Naive thymus-derived CD4-positive, alpha-beta T cell (primary cell): ENCODE results near the gene SLC49A4. TPM values are rescaled to one million over a fixed set of nuclear protein-coding genes. Genes with fewer than 3 reads are reported as not detected.

ENCODE experiments used
- ATAC-seq: fragments of 150-1000 bp; cut with Tn5 transposase; 2 replicates; pipeline ENCODE4 v1.10.0; 2021; ENCODE audit warnings: mild to moderate bottlenecking, moderate library complexity
- CTCF ChIA-PET: fragments of 350-600 bp; sonication (Branson Sonifier 250); formaldehyde crosslinking; loops from one replicate; lab custom pipeline; 2021; ENCODE audit warnings: antibody characterized with exemption; lab: Charles Lee
- POLR2A ChIA-PET: fragments of 350-600 bp; sonication (Branson Sonifier 250); formaldehyde crosslinking; loops from one replicate; lab custom pipeline; 2021; ENCODE audit warnings: antibody characterized with exemption, inconsistent platforms; lab: Charles Lee
- DNase-seq, 9 donors: peaks; one replicate each; pipeline versions ENCODE4 v3.0.0 to v3.0.0-alpha.2; 2020 to 2022; ENCODE audit warnings: mixed read lengths in 1 of 9
- H3K27ac ChIP-seq: one replicate; pipeline ENCODE4 v1.7.0; 2013; ENCODE audit warnings: mild to moderate bottlenecking, low read depth, low read length, moderate library complexity
- H3K27me3 ChIP-seq, 2 donors: one replicate each; pipeline ENCODE4 v1.7.0; 2013; ENCODE audit warnings: low read length in 2 of 2, mild to moderate bottlenecking in 2 of 2, moderate library complexity in 2 of 2; ENCODE audit not compliant: control insufficient read depth in 2 of 2, insufficient read depth in 2 of 2
- H3K36me3 ChIP-seq, 3 experiments: 1 replicate in 2 of 3; 2 replicates in 1 of 3; pipeline ENCODE4 v1.7.0; 2013; ENCODE audit warnings: low read length in 3 of 3, mild to moderate bottlenecking in 3 of 3, moderate library complexity in 1 of 3; ENCODE audit not compliant: insufficient read depth in 3 of 3, control insufficient read depth in 2 of 3
- H3K4me1 ChIP-seq, 2 donors: one replicate each; pipeline ENCODE4 v1.7.0; 2013; ENCODE audit warnings: low read length in 2 of 2, mild to moderate bottlenecking in 2 of 2, moderate library complexity in 1 of 2; ENCODE audit not compliant: control insufficient read depth in 2 of 2, insufficient read depth in 2 of 2
- H3K4me3 ChIP-seq: 2 replicates; pipeline ENCODE4 v1.7.0; 2013; ENCODE audit warnings: mild to moderate bottlenecking, low read length
- H3K9me3 ChIP-seq, 3 experiments: 1 replicate in 2 of 3; 2 replicates in 1 of 3; pipeline ENCODE4 v1.7.0; 2013; ENCODE audit warnings: low read length in 3 of 3; ENCODE audit not compliant: control insufficient read depth in 2 of 3
- H3K27ac Mint-ChIP-seq, 9 donors: one replicate each; pipeline ENCODE4 v1.8.0; 2020 to 2022; ENCODE audit warnings: mixed read lengths in 9 of 9, mild to moderate bottlenecking in 8 of 9, moderate library complexity in 5 of 9, inconsistent platforms in 2 of 9
- H3K27me3 Mint-ChIP-seq, 5 donors: one replicate each; pipeline ENCODE4 v1.8.0; 2021 to 2022; ENCODE audit warnings: mixed read lengths in 5 of 5, mild to moderate bottlenecking in 1 of 5
- H3K36me3 Mint-ChIP-seq, 5 donors: one replicate each; pipeline ENCODE4 v1.8.0; 2020 to 2022; ENCODE audit warnings: mixed read lengths in 5 of 5, mild to moderate bottlenecking in 3 of 5, inconsistent platforms in 1 of 5
- H3K4me1 Mint-ChIP-seq, 7 donors: one replicate each; pipeline ENCODE4 v1.8.0; 2020 to 2022; ENCODE audit warnings: mixed read lengths in 7 of 7, mild to moderate bottlenecking in 3 of 7, inconsistent platforms in 1 of 7
- H3K4me3 Mint-ChIP-seq, 10 donors: one replicate each; pipeline ENCODE4 v1.8.0; 2020 to 2022; ENCODE audit warnings: mild to moderate bottlenecking in 10 of 10, mixed read lengths in 10 of 10, moderate library complexity in 6 of 10, inconsistent platforms in 2 of 10
- H3K9me3 Mint-ChIP-seq, 11 donors: one replicate each; pipeline ENCODE4 v1.8.0; 2020 to 2022; ENCODE audit warnings: mixed read lengths in 11 of 11, mild to moderate bottlenecking in 4 of 11, inconsistent platforms in 1 of 11, moderate library complexity in 1 of 11
- intact Hi-C, 2 donors: fragments of 100-400 bp; cut with micrococcal nuclease; formaldehyde crosslinking; loops; one replicate each; pipeline ENCODE4 v1.15.1; 2023
- polyA plus RNA-seq, 2 donors: library from polyadenylated mRNA; unstranded; fragments of 300-500 nt; fragmentation: Illumina TruSeq; gene quantifications; one replicate each; pipeline ENCODE4 v1.2.3, GENCODE V29; 2021
- total RNA-seq, 6 experiments: library from RNA in 5 of 6; stranded (reverse) in 5 of 6; gene quantifications; 1 replicate in 5 of 6; 2 replicates in 1 of 6; pipeline ENCODE4 v1.2.3 and lab custom pipeline; 2021 to 2026

The SLC49A4 gene
- total and polyA plus RNA-seq, 7 experiments from 2014 or later, result 1.9 to 12.9 (median 8.4) TPM

DNA sequence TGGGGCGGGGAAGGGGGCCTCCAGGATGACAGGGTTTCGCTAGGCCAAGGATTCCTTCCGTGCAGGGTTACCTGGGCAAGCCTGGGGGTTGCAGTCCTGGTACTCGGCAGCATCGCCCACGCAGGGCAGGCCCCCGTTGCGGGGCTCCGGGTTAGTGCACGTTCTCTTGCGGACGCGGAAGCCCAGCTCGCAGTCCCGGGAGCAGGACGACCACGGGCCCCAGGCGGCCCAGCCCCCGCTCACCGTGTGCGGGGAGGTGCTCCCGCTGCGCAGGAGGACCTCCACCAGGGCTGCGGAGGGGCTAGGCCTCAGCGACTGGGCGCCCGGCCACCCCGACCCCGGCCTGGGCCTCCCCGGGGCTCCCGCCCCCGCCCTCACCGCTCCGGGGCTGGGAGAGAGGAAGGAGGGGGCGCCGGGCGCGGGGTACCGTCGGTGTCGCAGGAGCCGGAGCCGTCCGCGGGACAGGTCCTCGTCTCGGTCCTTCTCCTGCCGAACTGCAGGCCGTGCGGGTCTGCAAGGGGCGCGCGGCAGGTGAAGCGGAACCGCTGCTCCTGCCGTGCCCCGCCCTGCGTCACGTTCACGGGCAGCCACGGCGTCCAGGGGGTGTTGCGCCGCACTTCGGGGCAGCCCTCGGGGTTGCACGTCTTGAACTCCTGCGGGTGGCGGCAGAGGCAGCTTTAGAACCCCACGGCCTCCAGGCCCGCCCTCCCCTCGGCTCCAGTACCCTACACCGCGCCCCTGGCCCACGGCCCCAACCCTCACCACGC lies 118.1 kb downstream of the SLC49A4 start:
- intact Hi-C loops, result no loop called here
- no peaks in the 10 kb centered on the region for H3K36me3 Mint-ChIP-seq
- ATAC-seq (no peak), DNase-seq (no peak)
- Histone ChIP-seq H3K27ac (no peak overlapping the region), H3K27me3 (no peaks in the 10 kb centered on the region), H3K4me1 (no peaks in the 10 kb centered on the region), H3K9me3 (no peaks in the 10 kb centered on the region), H3K36me3 (no peaks in the 10 kb centered on the region), H3K4me3 (no peak overlapping the region)
- no peak overlapping the region for H3K27ac Mint-ChIP-seq
- ChIA-PET CTCF (no interaction called here), POLR2A (no interaction called here)
- peak overlapping the region in 3 of 10 donors; percentile 21 to 47 (median 25) for H3K4me3 Mint-ChIP-seq
- H3K4me1 Mint-ChIP-seq, result peaks cover 4 to 15% (median 8%) of the 10 kb centered on the region in 7 donors
- peaks cover 19 to 42% (median 28%) of the 10 kb centered on the region in 5 donors for H3K27me3 Mint-ChIP-seq
- H3K9me3 Mint-ChIP-seq, result peaks cover 0 to 2% (median 0%) of the 10 kb centered on the region in 11 donors

DNA sequence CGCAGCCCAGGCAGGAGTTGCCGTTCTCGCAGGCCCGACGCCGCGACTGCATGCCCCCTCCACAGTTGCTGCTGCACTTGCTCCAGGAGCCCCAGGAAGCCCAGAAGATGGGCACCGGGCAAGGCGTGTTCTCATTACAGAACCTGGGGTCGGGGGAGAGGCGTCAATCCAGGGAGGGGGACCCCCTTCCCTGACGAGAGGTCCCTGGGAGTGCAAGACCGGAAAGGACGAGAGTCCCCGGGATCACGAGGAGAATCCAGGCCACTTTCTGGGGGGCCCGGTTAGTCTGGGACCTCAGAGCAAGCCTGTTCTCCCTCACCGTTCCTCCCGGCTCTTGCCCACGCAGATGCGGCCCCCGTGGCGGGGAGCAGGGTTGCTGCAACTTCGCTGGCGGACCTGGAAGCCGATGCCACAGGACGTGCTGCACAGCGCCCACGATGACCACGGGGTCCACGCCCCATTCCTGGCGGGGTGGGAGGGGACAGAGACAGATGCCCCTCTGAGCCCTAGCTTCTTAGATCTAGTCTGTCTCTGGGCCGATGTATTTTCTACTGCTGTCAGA lies 118.8 kb downstream of the SLC49A4 start:
- Histone ChIP-seq H3K36me3 (no peaks in the 10 kb centered on the region), H3K4me3 (no peak overlapping the region), H3K4me1 (no peaks in the 10 kb centered on the region), H3K27ac (no peak overlapping the region), H3K9me3 (no peaks in the 10 kb centered on the region), H3K27me3 (no peaks in the 10 kb centered on the region)
- DNase-seq (no peak), ATAC-seq (no peak)
- intact Hi-C loops, result no loop called here
- H3K4me3 Mint-ChIP-seq, result peak overlapping the region in 1 of 10 donors; percentile 37
- H3K27ac Mint-ChIP-seq, result no peak overlapping the region
- H3K4me1 Mint-ChIP-seq, result peaks cover 4 to 15% (median 8%) of the 10 kb centered on the region in 7 donors
- H3K27me3 Mint-ChIP-seq, result peaks cover 17 to 40% (median 25%) of the 10 kb centered on the region in 5 donors
- H3K36me3 Mint-ChIP-seq, result no peaks in the 10 kb centered on the region
- H3K9me3 Mint-ChIP-seq, result peaks cover 0 to 2% (median 0%) of the 10 kb centered on the region in 11 donors
- CTCF ChIA-PET, result no interaction called here
- POLR2A ChIA-PET, result no interaction called here

DNA sequence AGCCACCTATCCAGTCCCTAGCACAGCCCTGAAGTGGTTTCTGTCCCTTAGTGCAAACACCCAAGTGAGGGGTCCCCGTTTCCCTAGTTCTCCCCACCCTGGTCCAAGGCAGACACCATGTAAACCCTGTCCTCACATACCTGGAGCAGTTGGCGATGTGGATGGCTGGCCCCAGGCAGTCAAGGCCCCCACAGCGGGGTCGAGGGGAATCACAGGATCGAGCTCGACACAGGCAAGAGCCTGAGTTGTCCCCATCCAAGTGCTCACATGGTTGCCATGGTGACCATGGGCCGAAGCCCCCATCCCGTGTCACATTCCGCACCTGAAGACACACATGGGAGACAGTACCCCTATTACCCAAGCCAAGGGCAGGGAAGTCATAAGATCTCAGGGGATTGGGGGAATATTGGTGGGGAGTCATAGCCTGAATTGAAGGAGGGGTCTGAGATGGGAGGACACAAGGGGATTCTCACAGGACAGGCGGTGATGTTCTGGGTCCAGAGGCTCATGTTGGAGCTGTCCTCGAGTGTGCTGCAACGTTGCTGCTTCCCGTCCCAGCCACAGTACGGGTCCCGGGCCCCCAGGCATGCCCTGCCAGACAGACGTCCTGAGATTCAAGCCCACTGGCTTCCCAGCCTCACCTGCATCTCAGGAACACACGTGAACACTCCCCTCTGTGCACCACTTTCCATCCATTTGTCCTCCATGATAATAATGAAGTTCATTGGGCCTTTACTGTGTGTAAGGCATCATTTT lies 120.6 kb downstream of the SLC49A4 start:
- H3K4me1 Mint-ChIP-seq, result peaks cover 0 to 15% (median 8%) of the 10 kb centered on the region in 7 donors
- no peaks in the 10 kb centered on the region for H3K27me3 ChIP-seq

DNA sequence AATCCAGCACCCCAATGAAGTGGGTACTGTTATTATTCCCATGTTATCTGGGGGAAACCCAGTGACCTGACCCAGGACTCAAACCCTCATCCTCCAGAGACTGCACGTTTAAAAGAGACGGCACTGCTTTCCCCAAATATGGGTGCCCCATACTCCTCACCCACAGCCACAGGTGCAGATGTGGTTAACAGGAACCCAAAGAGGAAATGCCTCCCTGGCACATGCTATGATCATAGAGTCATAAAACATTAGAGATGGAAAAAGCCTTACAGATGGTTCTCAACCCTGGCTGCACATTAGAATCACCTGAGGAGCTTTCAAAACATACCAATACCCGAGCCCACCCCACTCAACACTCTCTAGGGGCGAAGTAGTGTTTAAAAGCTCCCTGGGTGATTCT lies 121.2 kb downstream of the SLC49A4 start:
- peaks cover 0 to 2% (median 0%) of the 10 kb centered on the region in 11 donors for H3K9me3 Mint-ChIP-seq
- ChIA-PET POLR2A (no interaction called here), CTCF (no interaction called here)
- no peak overlapping the region for H3K4me3 Mint-ChIP-seq
- Histone ChIP-seq H3K27ac (no peak overlapping the region), H3K36me3 (no peaks in the 10 kb centered on the region), H3K4me1 (no peaks in the 10 kb centered on the region), H3K4me3 (no peak overlapping the region), H3K27me3 (no peaks in the 10 kb centered on the region), H3K9me3 (no peaks in the 10 kb centered on the region)
- ATAC-seq (no peak), DNase-seq (no peak)
- intact Hi-C loops, result no loop called here
- peaks cover 19 to 39% (median 36%) of the 10 kb centered on the region in 5 donors for H3K27me3 Mint-ChIP-seq
- H3K4me1 Mint-ChIP-seq, result peaks cover 0 to 15% (median 8%) of the 10 kb centered on the region in 7 donors
- no peak overlapping the region for H3K27ac Mint-ChIP-seq
- no peaks in the 10 kb centered on the region for H3K36me3 Mint-ChIP-seq

More for the DNA sequence above, 120.6 kb downstream of the SLC49A4 start:
- Mint-ChIP-seq H3K4me3 (no peak overlapping the region), H3K27me3 (peaks cover 22 to 39% (median 33%) of the 10 kb centered on the region in 5 donors), H3K36me3 (no peaks in the 10 kb centered on the region), H3K27ac (no peak overlapping the region), H3K9me3 (peaks cover 0 to 2% (median 0%) of the 10 kb centered on the region in 11 donors)
- intact Hi-C loops, result no loop called here
- Histone ChIP-seq H3K27ac (no peak overlapping the region), H3K4me3 (no peak overlapping the region), H3K4me1 (no peaks in the 10 kb centered on the region), H3K9me3 (no peaks in the 10 kb centered on the region), H3K36me3 (no peaks in the 10 kb centered on the region)
- ChIA-PET POLR2A (no interaction called here), CTCF (no interaction called here)
- DNase-seq (no peak), ATAC-seq (no peak)

DNA sequence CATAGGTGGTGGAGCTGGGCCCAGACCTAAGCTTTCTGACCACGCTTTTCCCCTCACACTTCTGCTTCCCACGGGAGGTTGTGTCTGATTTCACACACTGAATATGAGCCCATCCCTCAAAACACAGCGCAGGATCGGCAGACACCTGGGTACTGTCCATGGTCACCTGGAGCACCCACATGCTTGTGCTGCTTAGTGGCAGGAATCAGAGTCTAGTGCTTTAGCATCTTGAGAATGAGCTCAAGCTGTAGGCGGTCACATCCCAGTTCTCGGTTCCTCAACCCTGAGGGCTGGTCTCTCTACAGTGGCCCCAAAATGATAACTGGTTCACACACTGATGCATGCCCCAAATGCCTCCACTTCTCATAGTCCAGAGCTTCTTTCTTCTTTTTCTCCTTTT lies 121.7 kb downstream of the SLC49A4 start:
- H3K9me3 ChIP-seq, result no peaks in the 10 kb centered on the region
- Mint-ChIP-seq H3K27me3 (peaks cover 16 to 44% (median 32%) of the 10 kb centered on the region in 5 donors), H3K9me3 (peaks cover 0 to 2% (median 0%) of the 10 kb centered on the region in 11 donors), H3K36me3 (no peaks in the 10 kb centered on the region), H3K27ac (no peak overlapping the region), H3K4me1 (peaks cover 0 to 15% (median 8%) of the 10 kb centered on the region in 7 donors), H3K4me3 (no peak overlapping the region)
- no peaks in the 10 kb centered on the region for H3K36me3 ChIP-seq
- ChIA-PET POLR2A (no interaction called here), CTCF (interaction anchor here (0.5 kb wide), 1 partner anchor 809 kb away, joined by 3 read pairs; no protein-coding TSS in a partner anchor)
- no peak overlapping the region for H3K27ac ChIP-seq
- peaks cover 0 to 4% of the 10 kb centered on the region in 2 donors for H3K27me3 ChIP-seq
- intact Hi-C loops, result no loop called here
- no peak for ATAC-seq
- no peaks in the 10 kb centered on the region for H3K4me1 ChIP-seq
- H3K4me3 ChIP-seq, result no peak overlapping the region
- DNase-seq, result no peak

DNA sequence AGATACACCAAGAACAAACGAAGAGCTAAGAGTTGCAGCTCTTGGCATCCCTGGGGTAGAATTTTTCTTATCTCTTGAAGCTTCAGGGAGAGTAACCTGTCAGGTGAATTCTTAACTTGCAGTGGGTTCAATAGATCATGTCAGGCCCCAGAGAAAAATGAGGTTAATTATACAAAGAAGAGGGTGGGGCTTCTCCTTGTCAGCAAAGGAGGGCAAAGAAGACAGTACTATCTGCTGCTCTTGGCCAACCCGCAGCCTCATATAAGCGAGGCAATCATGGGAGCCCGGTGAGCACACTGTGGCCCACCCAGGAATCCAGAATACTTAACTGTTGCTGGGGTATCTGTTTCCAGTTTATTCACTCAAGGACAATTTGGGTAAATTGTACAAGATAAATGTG lies 122.5 kb downstream of the SLC49A4 start:
- Histone ChIP-seq H3K36me3 (no peaks in the 10 kb centered on the region), H3K4me3 (no peak overlapping the region), H3K9me3 (no peaks in the 10 kb centered on the region), H3K27ac (no peak overlapping the region), H3K4me1 (no peaks in the 10 kb centered on the region), H3K27me3 (peaks cover 0 to 4% of the 10 kb centered on the region in 2 donors)
- Mint-ChIP-seq H3K4me1 (peaks cover 0 to 16% (median 8%) of the 10 kb centered on the region in 7 donors), H3K9me3 (peaks cover 0 to 2% (median 0%) of the 10 kb centered on the region in 11 donors), H3K4me3 (no peak overlapping the region), H3K27ac (no peak overlapping the region), H3K27me3 (peaks cover 16 to 42% (median 29%) of the 10 kb centered on the region in 5 donors), H3K36me3 (no peaks in the 10 kb centered on the region)
- CTCF ChIA-PET, result no interaction called here
- ATAC-seq (no peak), DNase-seq (no peak)
- POLR2A ChIA-PET, result interaction anchor here (0.6 kb wide), 1 partner anchor 1262 kb away, joined by 3 read pairs; no protein-coding TSS in a partner anchor
- intact Hi-C loops, result no loop called here
